Measurements from ENCODE around the gene C1orf21. TPM values are rescaled to one million over a fixed set of nuclear protein-coding genes. Genes with fewer than 3 reads are reported as not detected.

Gene C1orf21
- polyA plus RNA-seq, 3 donors, result 29.8 to 37.8 (median 32.3) TPM

DNA sequence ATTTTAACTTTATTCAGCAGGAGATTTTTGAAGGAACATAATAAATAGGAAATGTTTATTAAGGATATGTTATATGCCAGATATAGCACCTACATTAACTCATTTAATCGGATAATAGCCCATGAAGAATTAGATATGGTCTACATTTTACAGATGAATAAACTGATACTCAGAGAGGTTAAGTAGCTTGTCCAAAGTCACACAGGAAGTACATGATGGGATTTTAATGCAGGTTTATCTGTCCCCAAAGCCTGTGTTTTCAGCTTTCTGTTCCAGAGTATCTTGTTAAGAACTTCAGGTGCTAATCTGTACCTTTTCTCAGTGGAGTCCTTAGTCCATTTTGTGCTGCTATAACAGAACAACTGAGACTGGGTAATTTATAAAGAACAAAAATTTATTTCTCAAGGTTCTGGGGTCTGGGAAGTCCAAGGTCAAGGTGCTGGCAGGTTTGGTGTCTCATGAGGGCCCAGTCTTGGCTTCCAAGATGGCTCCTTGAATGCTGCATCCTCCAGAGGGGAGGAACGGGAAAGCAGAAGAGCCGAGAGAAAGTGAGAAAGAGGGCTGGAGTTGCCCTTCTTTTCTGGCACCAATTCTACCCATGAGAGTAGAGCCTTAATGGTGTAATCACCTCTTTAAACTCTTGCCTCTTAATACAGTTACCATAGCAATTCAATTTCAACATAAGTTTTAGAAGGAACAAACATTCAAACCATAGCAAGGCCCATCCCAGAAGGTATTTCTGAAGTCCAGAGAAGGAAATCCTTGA, 17.3 kb downstream of the C1orf21 start:
- DNase-seq (ENCODE audit: extremely low read depth in 1 of 11, low read depth in 9 of 11, low spot score in 4 of 11), result no peak

DNA sequence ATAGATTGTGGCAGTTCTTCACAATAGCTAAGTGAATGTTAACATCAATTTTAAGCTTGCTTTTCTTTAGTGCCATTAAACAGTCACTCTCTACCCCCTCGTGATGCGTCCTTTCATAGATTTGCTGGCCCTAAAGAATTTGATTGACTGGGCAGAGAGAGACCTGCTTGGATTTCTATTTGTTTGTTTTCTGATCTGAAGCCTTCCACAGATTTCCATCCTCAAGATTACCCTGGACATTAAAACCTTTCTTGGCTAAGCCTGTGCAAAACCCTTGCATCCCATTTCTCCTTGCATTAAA, 17.8 kb downstream of the C1orf21 start:
- DNase-seq (ENCODE audit: extremely low read depth in 1 of 11, low read depth in 9 of 11, low spot score in 4 of 11), result no peak

DNA sequence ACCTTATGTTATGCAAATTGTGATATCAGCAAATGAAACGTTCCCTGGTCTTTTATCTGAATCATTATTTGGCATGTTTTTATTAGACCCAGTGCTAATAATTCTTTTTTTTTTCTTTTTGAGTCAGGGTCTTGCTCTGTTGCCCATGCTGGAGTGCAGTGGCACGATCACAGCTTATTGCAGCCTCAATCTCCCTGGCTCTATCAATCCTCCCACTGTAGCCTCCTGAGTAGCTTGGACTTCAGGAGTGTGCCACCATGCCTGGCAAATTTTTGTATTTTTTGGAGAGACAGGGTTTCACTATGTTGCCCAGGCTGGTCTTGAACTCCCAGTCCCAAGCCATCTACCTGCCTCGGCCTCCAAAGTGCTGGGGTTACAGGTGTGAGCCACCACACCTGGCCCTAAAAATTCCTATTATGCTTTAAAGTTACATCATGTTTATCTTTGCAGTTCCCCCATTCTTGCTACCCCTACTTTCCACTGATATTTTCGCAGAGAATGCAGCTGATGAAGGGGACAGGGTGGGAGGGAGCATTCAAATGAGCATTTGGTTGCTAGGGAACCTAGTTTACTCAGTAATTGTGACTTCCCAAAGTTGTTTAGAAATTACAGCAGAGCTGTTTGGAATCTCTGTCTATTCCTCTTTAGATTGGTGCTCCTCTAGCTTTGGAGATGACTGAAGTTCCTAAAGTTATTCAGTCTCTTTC, 18.4 kb downstream of the C1orf21 start:
- no peak for DNase-seq (ENCODE audit: extremely low read depth in 1 of 11, low read depth in 9 of 11, low spot score in 4 of 11)

DNA sequence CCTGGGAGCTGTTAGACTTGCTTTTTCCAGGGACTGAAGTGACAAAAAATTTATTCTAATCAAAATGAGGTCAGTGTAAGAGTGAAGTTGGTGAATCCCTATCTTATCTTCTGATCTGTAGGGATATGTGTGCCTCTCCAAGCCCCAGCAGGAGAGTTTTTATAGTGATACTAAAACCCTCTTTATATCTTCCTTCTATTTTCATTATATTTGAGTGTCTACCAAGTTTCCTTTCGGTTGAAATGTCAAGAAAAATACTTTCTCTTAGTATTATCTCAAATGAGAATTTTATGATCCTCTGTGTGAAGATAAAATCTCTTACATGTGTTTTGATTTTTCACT, 18.9 kb downstream of the C1orf21 start:
- no peak for DNase-seq (ENCODE audit: extremely low read depth in 1 of 11, low read depth in 9 of 11, low spot score in 4 of 11)

DNA sequence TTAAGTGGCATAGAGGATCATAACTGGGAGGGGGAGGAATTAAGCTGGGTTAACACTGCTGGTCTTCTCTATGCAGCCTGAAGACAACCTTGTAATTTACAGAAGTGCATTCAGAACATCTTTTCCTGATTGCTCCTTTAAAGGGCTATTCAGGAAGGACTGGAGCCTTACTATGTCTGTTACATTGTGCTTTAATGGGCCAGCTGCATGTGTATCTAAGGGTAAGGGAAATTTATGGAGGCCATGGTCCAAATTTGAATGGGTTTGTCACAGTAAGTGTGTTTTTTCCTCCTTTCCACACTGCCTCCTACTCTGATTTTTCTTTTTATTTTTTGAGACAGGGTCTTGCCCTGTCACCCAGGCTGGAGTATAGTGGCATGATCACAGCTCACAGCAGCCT, 19.6 kb downstream of the C1orf21 start:
- no peak for DNase-seq (ENCODE audit: extremely low read depth in 1 of 11, low read depth in 9 of 11, low spot score in 4 of 11)

DNA sequence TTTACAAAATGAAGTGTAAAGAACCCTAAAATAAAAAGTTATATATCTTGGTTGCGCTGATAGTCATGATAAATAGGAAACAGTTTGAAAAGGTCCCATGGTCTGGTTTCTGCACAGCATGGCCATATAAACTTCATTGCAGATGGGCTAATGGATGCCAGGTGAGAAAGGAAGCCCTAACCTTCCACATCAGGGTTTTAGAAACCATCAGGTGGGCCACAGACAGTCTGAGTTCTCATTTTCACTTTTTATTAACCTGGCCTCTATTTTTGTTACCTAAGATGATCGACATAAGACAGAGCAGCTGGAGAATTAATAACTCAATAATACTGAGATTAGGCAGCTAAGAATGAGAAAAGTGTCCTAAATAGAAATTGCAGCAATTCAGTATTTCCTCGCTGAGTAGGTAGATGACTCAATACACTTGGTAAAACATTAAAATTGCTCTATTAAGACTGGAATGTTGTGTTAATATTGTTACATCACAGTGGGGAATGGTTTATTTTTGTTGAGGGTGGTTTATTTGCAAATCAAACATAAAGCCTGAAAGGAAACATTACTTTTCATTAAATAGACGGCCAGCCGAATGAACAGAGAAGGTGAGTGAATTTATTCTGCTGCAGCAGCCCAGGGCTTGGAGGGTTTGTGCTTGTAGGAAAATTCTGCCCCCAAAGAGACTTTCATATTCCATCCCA, 21.1 kb downstream of the C1orf21 start:
- no peak for DNase-seq (ENCODE audit: extremely low read depth in 1 of 11, low read depth in 9 of 11, low spot score in 4 of 11)

DNA sequence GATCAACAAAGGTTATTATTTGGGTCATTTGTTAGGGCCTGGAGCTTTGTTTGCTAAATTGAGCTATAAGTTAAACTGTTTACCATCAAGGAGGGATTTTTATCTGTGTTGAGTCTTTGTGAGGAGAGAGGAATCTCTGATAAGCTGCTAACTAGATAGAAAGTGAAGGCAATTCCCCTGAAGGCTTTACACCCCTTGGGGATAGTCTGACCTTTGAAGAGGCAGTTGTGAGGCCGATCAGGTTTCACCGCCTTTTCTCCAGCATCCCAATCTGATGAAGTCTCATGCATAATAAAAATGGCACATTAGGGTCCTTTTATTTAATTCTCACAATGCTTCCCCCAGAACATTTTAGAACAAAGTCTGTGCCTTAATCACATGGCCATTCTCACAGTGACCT, 21.8 kb downstream of the C1orf21 start:
- DNase-seq (ENCODE audit: extremely low read depth in 1 of 11, low read depth in 9 of 11, low spot score in 4 of 11), result no peak

DNA sequence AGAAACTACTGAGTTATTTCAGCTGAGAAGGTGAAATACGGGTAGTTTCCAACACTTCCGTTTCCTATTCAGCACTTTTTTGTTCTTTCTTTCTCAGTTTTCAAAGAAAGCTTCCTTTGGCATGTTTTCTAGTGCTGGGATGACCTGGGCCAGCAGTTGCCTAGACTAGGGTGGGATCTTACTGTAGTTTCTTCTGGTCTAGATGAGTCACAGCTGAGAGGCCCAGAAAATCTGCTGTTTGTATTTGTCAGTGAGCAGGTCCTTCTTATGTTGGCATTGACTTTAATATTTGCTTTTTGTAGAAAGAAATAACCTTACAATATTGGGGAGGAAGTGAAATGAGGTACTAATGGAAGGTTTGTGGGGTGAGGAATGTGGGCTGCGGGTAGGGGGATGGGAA, 22.2 kb downstream of the C1orf21 start:
- DNase-seq (ENCODE audit: extremely low read depth in 1 of 11, low read depth in 9 of 11, low spot score in 4 of 11), result no peak

DNA sequence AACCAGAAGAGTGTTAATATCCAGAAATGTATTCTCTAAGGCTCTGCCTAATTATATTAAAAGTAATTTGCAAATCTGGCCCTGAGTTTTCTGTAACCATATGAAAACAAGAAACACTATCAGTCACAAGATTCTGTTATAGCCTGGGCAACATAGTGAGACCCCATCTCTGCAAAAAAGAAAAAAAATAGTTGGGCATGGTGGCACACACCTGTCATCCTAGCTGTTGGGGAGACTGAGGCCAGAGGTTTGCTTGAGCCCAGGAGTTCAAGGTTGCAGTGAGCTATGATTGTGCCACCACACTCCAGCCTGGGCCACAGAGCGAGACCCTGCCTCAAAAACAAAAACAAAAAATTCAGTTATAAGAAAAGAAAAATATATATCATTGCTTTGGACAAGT, 25.6 kb downstream of the C1orf21 start:
- DNase-seq (ENCODE audit: extremely low read depth in 1 of 11, low read depth in 9 of 11, low spot score in 4 of 11), result no peak

DNA sequence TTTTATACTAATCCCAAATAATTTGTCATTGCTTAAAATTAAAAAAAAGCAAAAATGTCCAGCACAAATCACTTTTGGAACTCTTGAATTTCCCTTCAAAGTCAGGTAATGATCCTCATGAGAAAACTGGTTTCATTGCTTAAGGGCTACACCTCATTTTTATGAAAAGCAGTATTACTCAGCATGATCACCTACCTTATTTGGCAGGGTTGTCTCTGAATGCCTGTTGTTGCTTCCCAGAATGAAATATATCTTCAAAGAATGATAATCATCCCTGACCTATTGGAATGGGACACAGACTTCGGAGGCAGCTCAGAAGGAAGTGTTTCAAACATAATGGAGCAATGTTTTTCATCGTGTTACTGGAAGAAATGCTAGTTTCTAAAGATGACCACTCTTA, 29.7 kb downstream of the C1orf21 start:
- DNase-seq (ENCODE audit: extremely low read depth in 1 of 11, low read depth in 9 of 11, low spot score in 4 of 11), result no peak

DNA sequence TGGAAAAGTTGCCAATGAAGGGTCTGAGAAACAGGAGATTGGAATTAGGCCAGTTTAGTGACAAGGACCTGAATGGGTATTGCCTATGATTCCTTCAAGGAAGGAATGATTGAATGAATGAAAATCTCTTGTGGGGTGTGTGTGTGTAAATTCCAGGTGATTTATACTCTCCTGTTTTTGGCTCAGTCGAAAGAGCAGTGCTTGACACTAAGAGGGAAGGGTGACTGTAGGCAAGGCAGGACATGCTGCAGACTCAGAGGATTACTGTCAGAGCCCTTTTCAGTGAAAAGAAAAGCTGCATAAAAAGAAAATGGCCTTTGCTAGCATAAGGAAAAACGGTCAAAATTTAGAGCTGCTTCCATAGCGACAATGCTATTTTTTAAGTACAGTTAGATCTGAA, 30.1 kb downstream of the C1orf21 start:
- DNase-seq (ENCODE audit: extremely low read depth in 1 of 11, low read depth in 9 of 11, low spot score in 4 of 11), result no peak

DNA sequence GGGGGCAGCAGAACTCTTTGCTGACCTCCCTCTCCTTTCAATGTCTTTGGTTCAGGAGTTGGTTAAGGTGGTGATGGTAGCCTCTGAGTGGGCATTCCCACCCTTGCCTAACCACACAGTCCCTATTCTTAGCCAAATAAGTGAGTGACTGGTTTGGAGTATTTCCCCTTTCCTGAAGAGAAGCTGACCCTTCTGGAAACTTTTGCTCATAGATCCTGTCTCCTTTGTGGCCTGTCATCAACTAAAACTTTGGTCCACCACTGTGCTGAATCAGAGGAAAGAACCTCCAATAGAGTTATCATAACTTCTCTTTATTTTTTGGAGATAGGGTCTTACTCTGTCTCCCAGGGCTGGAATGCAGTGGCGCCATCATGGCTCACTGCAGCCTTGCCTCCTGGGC, 31.1 kb downstream of the C1orf21 start:
- DNase-seq (ENCODE audit: extremely low read depth in 1 of 11, low read depth in 9 of 11, low spot score in 4 of 11), result no peak

DNA sequence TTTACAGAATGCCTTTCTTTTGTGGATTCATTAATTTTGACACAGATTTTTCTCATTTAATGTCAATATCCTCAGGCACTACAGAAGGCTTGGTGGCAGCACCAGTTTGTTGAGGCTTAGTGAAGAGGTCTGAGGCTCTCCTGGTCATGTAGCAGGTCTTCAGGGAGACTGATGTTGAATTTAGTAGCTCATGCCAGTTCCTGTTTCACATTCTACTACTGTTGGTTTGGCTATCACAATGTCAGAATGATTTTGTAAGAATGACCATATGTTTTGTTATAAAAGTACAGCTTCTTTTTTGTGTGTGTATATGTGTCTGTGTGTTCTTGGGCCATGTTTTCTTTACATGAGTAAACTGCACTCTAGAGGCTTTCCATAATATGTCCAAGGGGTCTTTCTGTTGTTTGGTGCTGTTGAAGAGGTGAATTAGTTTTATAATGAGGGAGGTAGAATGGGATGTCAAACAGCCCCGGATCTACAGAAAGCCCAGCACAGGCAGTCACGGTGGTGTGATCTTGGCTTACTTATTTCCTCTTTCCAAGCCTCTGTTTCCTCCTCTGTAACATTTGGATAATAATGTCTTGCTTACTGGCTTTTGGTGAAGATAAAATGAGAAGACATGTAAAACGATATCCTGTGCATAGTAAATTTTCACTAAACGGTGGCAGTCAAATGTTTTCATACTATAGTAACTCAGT, 32.0 kb downstream of the C1orf21 start:
- no peak for DNase-seq (ENCODE audit: extremely low read depth in 1 of 11, low read depth in 9 of 11, low spot score in 4 of 11)

DNA sequence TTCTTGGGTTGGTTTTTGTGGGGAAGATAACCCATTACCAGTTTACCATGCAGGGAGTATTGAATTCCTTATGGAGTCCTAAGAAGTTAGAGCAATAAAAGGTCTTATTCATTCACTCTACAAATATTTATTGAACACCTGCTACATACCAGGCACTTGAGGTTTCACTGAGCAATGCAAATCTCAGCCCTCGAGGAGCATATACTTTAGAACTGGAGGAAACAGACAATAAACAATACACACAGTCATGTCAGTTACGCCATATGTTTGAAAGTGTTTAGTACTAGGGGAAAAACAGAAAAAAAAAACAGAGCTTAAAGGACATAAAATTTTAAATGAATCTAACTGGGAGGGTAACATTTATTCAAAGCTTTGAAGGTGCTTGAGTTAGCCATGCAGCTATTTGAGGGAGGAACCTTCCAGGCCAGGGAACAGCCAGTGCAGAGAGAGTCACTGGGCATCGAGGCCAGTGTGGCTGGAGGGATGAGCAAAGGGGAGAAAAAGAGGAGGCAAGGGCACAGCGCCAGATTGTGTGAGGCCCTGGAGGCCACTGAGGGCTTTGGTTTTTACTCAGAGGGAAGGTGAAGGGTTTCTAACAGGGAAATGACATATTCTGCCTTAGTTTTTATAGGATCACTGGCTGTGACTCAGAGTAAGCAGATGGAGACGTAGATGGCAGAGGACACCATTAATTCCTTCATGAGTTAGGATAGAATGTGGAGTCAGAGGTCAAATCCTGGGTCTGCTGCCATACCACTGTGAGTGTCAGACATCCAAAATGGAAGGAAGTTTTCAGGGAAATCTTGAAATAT, 32.7 kb downstream of the C1orf21 start:
- DNase-seq (ENCODE audit: extremely low read depth in 1 of 11, low read depth in 9 of 11, low spot score in 4 of 11), result no peak

DNA sequence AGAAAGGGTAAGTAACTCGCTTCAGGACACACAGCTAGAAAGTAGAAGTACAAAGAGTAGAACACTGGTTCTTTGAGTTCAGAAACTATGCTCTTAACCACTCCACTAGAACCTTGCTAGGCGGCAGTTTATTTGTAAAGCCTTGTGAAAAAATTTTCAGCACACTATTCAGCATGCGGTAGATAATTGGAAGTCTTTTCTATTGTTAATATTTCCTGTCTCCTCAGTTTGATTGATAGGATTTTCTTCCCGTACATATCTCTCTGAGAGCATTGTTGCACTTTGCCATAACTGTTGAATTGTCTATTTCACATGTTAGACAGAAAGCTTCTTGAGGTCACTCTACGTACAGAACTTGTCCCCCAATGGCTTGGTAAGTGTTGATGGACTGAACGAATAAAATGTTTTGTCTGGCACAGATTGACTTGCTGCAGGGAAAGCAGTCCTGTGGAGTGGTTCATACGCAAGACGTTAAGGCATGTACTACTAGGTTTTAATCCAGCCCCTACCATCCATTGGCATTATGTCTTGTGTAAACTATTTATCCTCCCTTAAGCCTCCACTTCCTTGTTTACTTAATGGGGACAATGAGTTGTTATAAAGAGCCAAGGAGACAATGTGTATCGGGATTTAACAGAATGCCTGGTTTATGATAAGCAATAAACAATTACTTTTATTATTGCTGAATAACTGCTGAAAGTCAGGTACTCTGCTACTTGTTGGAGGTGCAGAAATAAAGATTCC, 35.8 kb downstream of the C1orf21 start:
- no peak for DNase-seq (ENCODE audit: extremely low read depth in 1 of 11, low read depth in 9 of 11, low spot score in 4 of 11)

DNA sequence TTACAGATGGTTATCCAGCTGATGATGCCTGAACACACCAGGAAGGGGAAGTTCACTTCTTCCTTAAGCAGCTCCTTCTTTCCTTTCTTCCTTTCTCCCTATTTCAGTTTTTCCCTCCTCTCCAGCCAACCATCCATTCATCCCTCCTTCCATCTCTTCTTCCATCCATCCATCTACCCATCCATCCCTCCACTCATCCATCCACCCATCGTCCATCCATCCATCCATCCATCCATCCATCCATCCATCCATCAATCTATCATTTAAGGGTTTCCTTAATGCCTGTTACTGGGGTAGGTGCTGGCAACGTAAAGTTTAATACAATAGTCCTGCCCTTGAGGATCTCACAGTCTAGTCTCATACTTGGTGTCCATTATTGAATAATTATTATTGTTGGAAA, 36.8 kb downstream of the C1orf21 start:
- no peak for DNase-seq (ENCODE audit: extremely low read depth in 1 of 11, low read depth in 9 of 11, low spot score in 4 of 11)

DNA sequence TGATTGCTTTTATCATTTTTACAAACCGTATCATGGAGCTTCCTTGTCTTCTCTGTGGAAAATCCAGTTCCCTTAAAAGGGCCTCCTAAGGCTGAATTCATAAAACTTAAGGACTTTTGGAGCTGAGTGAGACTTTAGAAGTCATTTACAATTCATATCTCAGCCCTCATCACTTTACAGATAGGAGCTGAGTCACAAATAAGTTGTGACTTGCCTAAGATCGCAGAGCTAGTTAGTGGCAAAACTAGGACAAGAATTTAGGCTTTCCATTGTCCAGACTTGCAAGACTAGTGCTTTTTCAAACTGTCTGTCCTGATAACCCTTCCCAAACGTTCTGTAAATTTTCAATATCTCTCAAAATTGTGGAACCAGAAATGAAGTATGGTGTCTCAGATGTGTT, 37.3 kb downstream of the C1orf21 start:
- no peak for DNase-seq (ENCODE audit: extremely low read depth in 1 of 11, low read depth in 9 of 11, low spot score in 4 of 11)

DNA sequence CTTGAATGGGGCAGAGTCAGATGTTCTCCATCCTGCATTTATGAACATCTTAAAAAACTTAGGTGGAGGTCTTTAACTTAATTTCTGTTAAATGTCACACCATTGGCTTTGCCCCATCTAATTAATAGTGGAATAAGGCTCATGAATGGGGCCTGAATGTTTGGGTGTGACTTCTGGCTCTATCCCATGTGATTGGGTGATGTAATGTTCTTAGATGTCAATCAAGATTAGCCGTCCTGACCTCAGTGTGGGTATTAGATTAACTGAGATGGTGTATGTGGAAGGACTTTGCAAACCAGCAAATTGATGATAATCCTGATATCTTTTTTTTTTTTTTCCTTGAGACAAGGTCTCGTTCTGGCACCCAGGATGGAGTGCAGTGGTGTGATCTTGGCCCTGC, 38.1 kb downstream of the C1orf21 start:
- no peak for DNase-seq (ENCODE audit: extremely low read depth in 1 of 11, low read depth in 9 of 11, low spot score in 4 of 11)
